GM23338 (cell line): ENCODE measurements around the gene CCDC175. TPM values are rescaled to one million over a fixed set of nuclear protein-coding genes. Genes with fewer than 3 reads are reported as not detected.
A peak's percentile ranks its signal among the peaks of the same experiment; 100 is the strongest.

Experiments used
- ATAC-seq: fragments of 200-7000 bp; cut with Tn5 transposase; 3 replicates; pipeline ENCODE4 v1.9.1; 2020
- DNase-seq: peaks from one replicate; pipeline ENCODE4 v3.0.0-alpha.2; 2015; ENCODE audit warnings: low spot score
- H2AFZ ChIP-seq: fragments of 200-600 bp; sonication (generic); 2 replicates; pipeline ENCODE4 v1.8.0; 2016; ENCODE audit warnings: antibody characterized with exemption, mild to moderate bottlenecking, moderate library complexity
- H3F3A ChIP-seq: fragments of 200-600 bp; sonication (generic); replicated peaks from 2 replicates; pipeline ENCODE4 v1.8.0; 2017; ENCODE audit warnings: antibody characterized with exemption, mixed run types, low read depth
- H3K27ac ChIP-seq: fragments of 200-600 bp; sonication (generic); 2 replicates; pipeline ENCODE4 v1.6.1; 2016; ENCODE audit warnings: low read depth
- H3K27me3 ChIP-seq: fragments of 200-600 bp; sonication (generic); 2 replicates; pipeline ENCODE4 v1.8.0; 2016; ENCODE audit warnings: mild to moderate bottlenecking, mixed run types, moderate library complexity; ENCODE audit not compliant: insufficient read depth
- H3K36me3 ChIP-seq: fragments of 200-600 bp; sonication (generic); 2 replicates; pipeline ENCODE4 v1.8.0; 2016; ENCODE audit warnings: mild to moderate bottlenecking; ENCODE audit not compliant: insufficient read depth
- H3K4me1 ChIP-seq: fragments of 200-600 bp; sonication (generic); 2 replicates; pipeline ENCODE4 v1.8.0; 2016; ENCODE audit warnings: mild to moderate bottlenecking, moderate library complexity; ENCODE audit not compliant: insufficient read depth
- H3K4me2 ChIP-seq: fragments of 200-600 bp; sonication (generic); 2 replicates; pipeline ENCODE4 v1.7.1; 2017; ENCODE audit warnings: mixed run types
- H3K4me3 ChIP-seq: fragments of 200-600 bp; sonication (generic); 2 replicates; pipeline ENCODE4 v1.6.1; 2016; ENCODE audit warnings: mixed run types
- H3K79me2 ChIP-seq: fragments of 200-600 bp; sonication (generic); replicated peaks from 2 replicates; pipeline ENCODE4 v1.8.0; 2017; ENCODE audit warnings: mild to moderate bottlenecking; ENCODE audit not compliant: insufficient read depth
- H3K9me2 ChIP-seq: fragments of 200-600 bp; sonication (generic); 2 replicates; pipeline ENCODE4 v1.8.0; 2017; ENCODE audit not compliant: insufficient read depth
- H4K20me1 ChIP-seq: fragments of 200-600 bp; sonication (generic); replicated peaks from 2 replicates; pipeline ENCODE4 v1.8.0; 2017; ENCODE audit warnings: mild to moderate bottlenecking; ENCODE audit not compliant: insufficient read depth
- H3K27ac Mint-ChIP-seq: 2 replicates; pipeline ENCODE4 v1.8.0; 2020; ENCODE audit warnings: inconsistent platforms, mild to moderate bottlenecking, moderate library complexity, mixed read lengths
- H3K27me3 Mint-ChIP-seq: 3 replicates; pipeline ENCODE4 v1.8.0; 2022; ENCODE audit warnings: low read depth, mild to moderate bottlenecking, moderate library complexity, mixed read lengths, inconsistent platforms; ENCODE audit not compliant: insufficient read depth, poor library complexity
- H3K36me3 Mint-ChIP-seq: 3 replicates; pipeline ENCODE4 v1.8.0; 2021; ENCODE audit warnings: low read depth, mild to moderate bottlenecking, inconsistent platforms, moderate library complexity, mixed read lengths
- H3K4me1 Mint-ChIP-seq: 3 replicates; pipeline ENCODE4 v1.8.0; 2020; ENCODE audit warnings: mild to moderate bottlenecking, inconsistent platforms, mixed read lengths
- H3K4me3 Mint-ChIP-seq: 3 replicates; pipeline ENCODE4 v1.8.0; 2021; ENCODE audit warnings: moderate library complexity, mild to moderate bottlenecking, inconsistent platforms, mixed read lengths
- H3K9me3 Mint-ChIP-seq: 3 replicates; pipeline ENCODE4 v1.8.0; 2020; ENCODE audit warnings: moderate library complexity, mild to moderate bottlenecking, inconsistent platforms, mixed read lengths
- CTCF ChIP-seq, 2 experiments: fragments of 200-600 bp in 1 of 2; sonication (generic) in 1 of 2; conservative IDR thresholded peaks; 2 replicates each; pipeline versions ENCODE4 v1.5.1 to v1.6.1; 2016 to 2017; ENCODE audit warnings: antibody characterized with exemption in 2 of 2, low read depth in 2 of 2, mild to moderate bottlenecking in 2 of 2, moderate library complexity in 1 of 2
- ETS1 ChIP-seq: IDR thresholded peaks from 2 replicates; pipeline ENCODE4 v1.6.1; 2016; ENCODE audit warnings: antibody characterized with exemption
- EZH2 ChIP-seq: fragments of 200-600 bp; sonication (generic); IDR thresholded peaks from one replicate; pipeline ENCODE4 v1.8.0; 2017; ENCODE audit warnings: antibody characterized with exemption, mild to moderate bottlenecking, low read depth; ENCODE audit not compliant: unreplicated experiment
- EZH2phosphoT487 ChIP-seq: fragments of 200-600 bp; sonication (generic); IDR thresholded peaks from one replicate; pipeline ENCODE4 v1.8.1; 2018; ENCODE audit warnings: antibody characterized with exemption; ENCODE audit not compliant: unreplicated experiment
- NANOG ChIP-seq: IDR thresholded peaks from 2 replicates; pipeline ENCODE4 v1.6.1; 2016; ENCODE audit warnings: antibody characterized with exemption, borderline replicate concordance
- POLR2AphosphoS5 ChIP-seq: IDR thresholded peaks from 2 replicates; pipeline ENCODE4 v1.6.1; 2016; ENCODE audit warnings: antibody characterized with exemption, low read depth
- STAT1 ChIP-seq: IDR thresholded peaks from one replicate; pipeline ENCODE4 v1.6.1; 2016; ENCODE audit warnings: antibody characterized with exemption; ENCODE audit not compliant: unreplicated experiment
- ZNF462 ChIP-seq: fragments of 250-450 bp; sonication (Bioruptor Pico); IDR thresholded peaks from 2 replicates; pipeline ENCODE4 v1.5.0; 2020; ENCODE audit warnings: mild to moderate bottlenecking, moderate library complexity
- long read RNA-seq: library from polyadenylated mRNA; unstranded; transcript quantifications from one replicate; pipeline ENCODE4 v2.0.0, GENCODE V29; 2020; ENCODE audit not compliant: unreplicated experiment
- polyA plus RNA-seq: library from polyadenylated mRNA; unstranded; fragments of >200 nt; fragmentation: Nextera tagmentation; extraction: Ambion mirVana; gene quantifications from 2 replicates; pipeline ENCODE4 v1.2.1, GENCODE V29; 2016
- total RNA-seq: library from RNA; depleted of rRNA; stranded (reverse); fragments of >200 nt; shearing (Covaris generic); gene quantifications from 2 replicates; pipeline ENCODE4 v1.2.3, GENCODE V29; 2014; rRNA removed

CCDC175 gene
- not detected in 2 replicates for total RNA-seq
- polyA plus RNA-seq: 0.42 and 0.50 TPM in 2 replicates
- long read RNA-seq: 0 reads

- Histone ChIP-seq H3F3A (no peaks in the 10 kb centered on the region), H3K27ac (no peak within 1 kb of the TSS)
Observed at GRCh38 chr14:59576332-59577294, at the start of gene CCDC175. Gene CCDC175, minus strand, starts transcription at chr14:59576812. Its CDS starts 37 bp downstream, at chr14:59576775.

GRCh38 chr14:59622631-59623030, 46.0 kb upstream of the CCDC175 start:
- DNase-seq: no peak
- Histone ChIP-seq H3K36me3 (no peaks in the 10 kb centered on the region), H3K27ac (no peak overlapping the region), H4K20me1 (no peaks in the 10 kb centered on the region), H3K9me2 (no peaks in the 10 kb centered on the region), H3K4me3 (no peak overlapping the region), H3K4me2 (no peak overlapping the region), H3K27me3 (no peaks in the 10 kb centered on the region), H3K79me2 (no peaks in the 10 kb centered on the region), H3K4me1 (no peaks in the 10 kb centered on the region), H2AFZ (no peak overlapping the region), H3F3A (no peaks in the 10 kb centered on the region)
- Mint-ChIP-seq H3K4me3 (no peak overlapping the region), H3K4me1 (no peaks in the 10 kb centered on the region), H3K9me3 (peaks cover 5% of the 10 kb centered on the region; the same call in 2 of the 3 replicates), H3K36me3 (no peaks in the 10 kb centered on the region), H3K27ac (no peak overlapping the region), H3K27me3 (peaks cover 4% of the 10 kb centered on the region)
- ATAC-seq: no peak
- TF ChIP-seq EZH2: no peak
- TF ChIP-seq EZH2phosphoT487: no peak
- TF ChIP-seq STAT1: no peak
- TF ChIP-seq ZNF462 (CRISPR knock-in tag): no peak
- TF ChIP-seq ETS1: no peak
- TF ChIP-seq POLR2AphosphoS5: no peak

More at GRCh38 chr14:59576332-59577294, at the start of gene CCDC175:
- TF ChIP-seq CTCF (conservative IDR thresholded peaks at IDR 0.05; ENCODE audit: low read depth in 2 of 2) (peak; percentile 93 to 96), EZH2 (no peak), NANOG (no peak)
- H3K4me1 Mint-ChIP-seq: no peaks in the 10 kb centered on the region
- H3K27me3 Mint-ChIP-seq: no peaks in the 10 kb centered on the region
- no peaks in the 10 kb centered on the region for H3K9me3 Mint-ChIP-seq
- Histone ChIP-seq H4K20me1 (no peaks in the 10 kb centered on the region), H3K27me3 (no peaks in the 10 kb centered on the region), H2AFZ (peak within 1 kb of the TSS; percentile 87), H3K4me2 (peak within 1 kb of the TSS; percentile 77), H3K4me1 (no peaks in the 10 kb centered on the region), H3K36me3 (no peaks in the 10 kb centered on the region), H3K9me2 (no peaks in the 10 kb centered on the region), H3K4me3 (peak within 1 kb of the TSS; percentile 71), H3K79me2 (no peaks in the 10 kb centered on the region)
- ATAC-seq (peak; percentile 99), DNase-seq (peak; percentile 98)
- H3K36me3 Mint-ChIP-seq: no peaks in the 10 kb centered on the region
- peak within 1 kb of the TSS; percentile 81 for H3K4me3 Mint-ChIP-seq
- H3K27ac Mint-ChIP-seq: no peak within 1 kb of the TSS
